Measurements from ENCODE around the gene PCCB. TPM values are rescaled to one million over a fixed set of nuclear protein-coding genes. Genes with fewer than 3 reads are reported as not detected.

Gene PCCB
- 40.4 and 41.1 TPM in 2 replicates for total RNA-seq

GRCh38 chr3:136250059-136250902, at the start of gene PCCB:
Gene PCCB, plus strand, starts transcription at chr3:136250340. Its CDS starts 36 bp downstream, at chr3:136250376.

Other genes with a start within 250 kb of the PCCB start
- 20.4 and 21.5 TPM in 2 replicates for gene MSL2, start 54.0 kb upstream of the PCCB start, total RNA-seq

Data from placental pericyte (primary cell).